SH-SY5Y (cell line): ENCODE measurements around the gene MARK3.

Experiments
- GATA2 ChIP-seq: IDR thresholded peaks from 2 replicates; pipeline ENCODE4 v1.6.1; 2011; ENCODE audit warnings: mild to moderate bottlenecking, low read depth, low read length
- GATA3 ChIP-seq: IDR thresholded peaks from 2 replicates; pipeline ENCODE4 v1.6.1; 2011; ENCODE audit warnings: low read depth, mild to moderate bottlenecking, low read length, moderate library complexity

DNA sequence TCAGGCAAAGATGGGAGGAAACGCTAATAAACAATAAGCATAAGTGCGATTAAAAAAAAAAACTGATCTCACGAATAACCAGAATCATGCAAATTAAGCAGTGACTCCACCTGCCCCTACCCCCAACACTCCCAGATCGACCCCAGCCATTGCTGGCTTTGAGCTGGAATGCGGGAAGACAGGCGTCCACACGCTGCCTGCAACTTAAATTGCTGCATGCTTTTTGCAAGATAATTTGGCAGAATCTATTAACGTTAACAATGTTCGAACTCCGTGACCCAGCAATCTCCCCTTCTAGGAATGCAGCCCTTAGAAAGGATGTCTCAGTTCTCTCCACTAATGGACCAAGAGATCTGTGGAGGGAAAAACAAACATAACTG, 138.3 kb downstream of the MARK3 start:
- TF ChIP-seq GATA3 (no peak), GATA2 (no peak)
